Immature natural killer cell (primary cell): ENCODE data around the gene TARBP1. TPM values are rescaled to one million over a fixed set of nuclear protein-coding genes. Genes with fewer than 3 reads are reported as not detected.
"Not testable (repeated sequence)": the region's sequence is repeated elsewhere in the genome, so short reads cannot be mapped to it uniquely, and the experiment has no call there.

Source experiments
- DNase-seq, 3 donors: peaks; one replicate each; pipeline ENCODE4 v3.0.0; 2022; ENCODE audit warnings: mixed read lengths in 1 of 3
- H3K27ac Mint-ChIP-seq, 6 donors: one replicate each; pipeline ENCODE4 v1.8.0; 2020; ENCODE audit warnings: mixed read lengths in 6 of 6, mild to moderate bottlenecking in 5 of 6, inconsistent platforms in 4 of 6, moderate library complexity in 3 of 6
- H3K27me3 Mint-ChIP-seq, 3 donors: one replicate each; pipeline ENCODE4 v1.8.0; 2020 to 2021; ENCODE audit warnings: low read depth in 3 of 3, mild to moderate bottlenecking in 3 of 3, mixed read lengths in 3 of 3, moderate library complexity in 3 of 3, inconsistent platforms in 1 of 3
- H3K36me3 Mint-ChIP-seq, 3 donors: one replicate each; pipeline ENCODE4 v1.8.0; 2020; ENCODE audit warnings: mixed read lengths in 3 of 3, inconsistent platforms in 2 of 3, mild to moderate bottlenecking in 2 of 3
- H3K4me1 Mint-ChIP-seq, 2 donors: one replicate each; pipeline ENCODE4 v1.8.0; 2020; ENCODE audit warnings: inconsistent platforms in 2 of 2, mild to moderate bottlenecking in 2 of 2, mixed read lengths in 2 of 2, moderate library complexity in 1 of 2
- H3K4me3 Mint-ChIP-seq, 5 donors: one replicate each; pipeline ENCODE4 v1.8.0; 2020; ENCODE audit warnings: mild to moderate bottlenecking in 5 of 5, mixed read lengths in 5 of 5, inconsistent platforms in 3 of 5, moderate library complexity in 3 of 5
- H3K9me3 Mint-ChIP-seq, 6 donors: one replicate each; pipeline ENCODE4 v1.8.0; 2020; ENCODE audit warnings: mild to moderate bottlenecking in 6 of 6, mixed read lengths in 6 of 6, inconsistent platforms in 4 of 6, moderate library complexity in 3 of 6
- polyA plus RNA-seq, 3 donors: library from polyadenylated mRNA; unstranded; fragments of 300-500 nt; fragmentation: Illumina TruSeq; gene quantifications; one replicate each; pipeline ENCODE4 v1.2.3, GENCODE V29; 2021

TARBP1 gene
- polyA plus RNA-seq, 3 donors from 2014 or later, result 4.7 to 11.1 (median 7.0) TPM

GRCh38 chr1:234515411-234515810, 36.4 kb upstream of the TARBP1 start:
- Mint-ChIP-seq H3K36me3 (no peaks in the 10 kb centered on the region), H3K27ac (no peak overlapping the region), H3K9me3 (no peaks in the 10 kb centered on the region), H3K4me3 (no peak overlapping the region), H3K4me1 (no peaks in the 10 kb centered on the region), H3K27me3 (peaks cover 2 to 5% (median 4%) of the 10 kb centered on the region in 3 donors)
- no peak for DNase-seq

GRCh38 chr1:234512451-234512861, 33.5 kb upstream of the TARBP1 start:
- Mint-ChIP-seq H3K27me3 (peaks cover 2 to 7% (median 3%) of the 10 kb centered on the region in 3 donors), H3K4me1 (no peaks in the 10 kb centered on the region), H3K4me3 (no peak overlapping the region), H3K36me3 (no peaks in the 10 kb centered on the region), H3K27ac (no peak overlapping the region), H3K9me3 (no peaks in the 10 kb centered on the region)
- DNase-seq, result no peak

GRCh38 chr1:234509457-234510328, 30.7 kb upstream of the TARBP1 start:
- H3K4me3 Mint-ChIP-seq, result no peak overlapping the region
- no peaks in the 10 kb centered on the region for H3K4me1 Mint-ChIP-seq
- no peak for DNase-seq
- H3K27me3 Mint-ChIP-seq, result peaks cover 5 to 9% (median 5%) of the 10 kb centered on the region in 3 donors
- H3K27ac Mint-ChIP-seq, result no peak overlapping the region
- H3K9me3 Mint-ChIP-seq, result no peaks in the 10 kb centered on the region
- H3K36me3 Mint-ChIP-seq, result no peaks in the 10 kb centered on the region

DNA sequence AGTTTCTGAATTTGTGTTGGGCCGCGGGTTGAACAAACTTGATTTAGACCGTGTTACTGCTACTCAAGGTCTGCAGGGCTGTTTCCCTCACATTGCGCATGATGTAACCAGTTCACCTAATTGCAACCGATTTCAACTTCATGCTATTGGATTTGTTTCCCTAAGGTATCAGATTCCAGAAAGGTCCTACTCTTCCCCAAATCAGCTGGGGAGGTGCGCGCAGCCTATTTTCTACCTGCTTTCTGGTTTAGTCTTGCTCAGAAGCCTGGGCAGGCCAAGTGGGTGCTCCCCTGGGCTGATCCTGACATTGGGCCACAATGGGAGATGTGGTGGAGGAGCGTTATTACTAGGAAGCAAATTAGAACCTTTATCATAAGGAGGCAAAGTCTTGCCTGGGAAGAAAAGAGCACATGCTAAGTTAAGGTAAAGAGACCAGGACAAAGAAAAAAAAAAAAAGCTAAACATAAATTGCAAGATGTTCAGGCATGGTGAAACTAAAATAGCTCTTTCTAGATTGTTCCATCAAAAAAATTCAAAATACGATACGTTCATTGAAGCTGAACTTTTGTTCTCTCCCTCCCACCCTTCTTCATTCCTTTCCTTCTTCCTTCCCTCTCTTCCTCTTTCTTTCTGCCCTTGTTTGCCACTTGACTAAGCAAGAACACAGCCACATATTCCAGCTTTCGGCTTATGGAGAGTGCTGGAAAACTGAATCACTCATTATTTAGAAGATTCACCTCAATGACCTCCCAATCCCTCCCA, 28.8 kb upstream of the TARBP1 start:
- no peak overlapping the region for H3K27ac Mint-ChIP-seq
- no peak overlapping the region for H3K4me3 Mint-ChIP-seq
- no peak for DNase-seq
- no peaks in the 10 kb centered on the region for H3K4me1 Mint-ChIP-seq
- no peaks in the 10 kb centered on the region for H3K36me3 Mint-ChIP-seq
- H3K9me3 Mint-ChIP-seq, result no peaks in the 10 kb centered on the region
- H3K27me3 Mint-ChIP-seq, result peaks cover 4 to 5% (median 5%) of the 10 kb centered on the region in 3 donors

DNA sequence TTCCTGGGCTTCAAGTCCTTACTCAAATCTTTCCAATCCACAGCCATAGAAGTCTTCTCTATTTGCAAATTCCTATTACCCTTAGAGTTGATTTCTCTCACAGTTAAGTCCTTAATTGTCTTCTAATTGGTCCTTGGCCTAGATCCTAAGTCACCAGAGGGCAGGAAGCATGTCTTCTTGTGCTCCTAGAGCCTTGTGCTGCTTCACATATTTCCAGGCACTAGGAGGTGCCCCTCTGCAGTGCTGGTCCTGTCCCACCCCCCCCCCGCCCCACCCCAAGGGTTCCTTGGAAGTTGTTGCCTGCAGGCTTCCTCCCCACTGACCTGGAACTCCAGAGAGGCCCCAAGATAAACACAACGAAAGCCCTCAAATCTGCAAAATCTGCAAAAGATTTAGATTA, 28.1 kb upstream of the TARBP1 start:
- no peaks in the 10 kb centered on the region for H3K36me3 Mint-ChIP-seq
- no peak for DNase-seq
- H3K9me3 Mint-ChIP-seq, result no peaks in the 10 kb centered on the region
- H3K27ac Mint-ChIP-seq, result no peak overlapping the region
- peaks cover 4 to 5% (median 5%) of the 10 kb centered on the region in 3 donors for H3K27me3 Mint-ChIP-seq
- no peaks in the 10 kb centered on the region for H3K4me1 Mint-ChIP-seq
- no peak overlapping the region for H3K4me3 Mint-ChIP-seq

DNA sequence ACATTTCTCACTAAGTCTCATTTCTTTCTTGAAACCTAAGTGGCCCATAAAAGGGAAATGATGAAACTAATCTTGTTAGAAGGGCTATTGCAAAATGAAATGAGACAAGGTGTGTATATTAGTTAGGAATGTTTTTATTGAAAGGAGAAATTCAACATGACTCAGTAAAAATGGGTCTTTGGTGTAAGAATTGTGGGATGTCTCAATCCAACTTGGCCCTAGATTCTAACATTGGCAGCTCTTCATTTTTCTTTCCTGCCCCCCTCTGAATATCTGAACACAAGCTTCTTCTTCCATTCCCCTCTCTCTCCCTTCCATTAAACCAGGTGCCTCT, 26.8 kb upstream of the TARBP1 start:
- H3K27me3 Mint-ChIP-seq, result peaks cover 3 to 5% (median 4%) of the 10 kb centered on the region in 3 donors
- no peak overlapping the region for H3K4me3 Mint-ChIP-seq
- DNase-seq, result no peak
- no peak overlapping the region for H3K27ac Mint-ChIP-seq
- no peaks in the 10 kb centered on the region for H3K9me3 Mint-ChIP-seq
- no peaks in the 10 kb centered on the region for H3K36me3 Mint-ChIP-seq
- no peaks in the 10 kb centered on the region for H3K4me1 Mint-ChIP-seq

DNA sequence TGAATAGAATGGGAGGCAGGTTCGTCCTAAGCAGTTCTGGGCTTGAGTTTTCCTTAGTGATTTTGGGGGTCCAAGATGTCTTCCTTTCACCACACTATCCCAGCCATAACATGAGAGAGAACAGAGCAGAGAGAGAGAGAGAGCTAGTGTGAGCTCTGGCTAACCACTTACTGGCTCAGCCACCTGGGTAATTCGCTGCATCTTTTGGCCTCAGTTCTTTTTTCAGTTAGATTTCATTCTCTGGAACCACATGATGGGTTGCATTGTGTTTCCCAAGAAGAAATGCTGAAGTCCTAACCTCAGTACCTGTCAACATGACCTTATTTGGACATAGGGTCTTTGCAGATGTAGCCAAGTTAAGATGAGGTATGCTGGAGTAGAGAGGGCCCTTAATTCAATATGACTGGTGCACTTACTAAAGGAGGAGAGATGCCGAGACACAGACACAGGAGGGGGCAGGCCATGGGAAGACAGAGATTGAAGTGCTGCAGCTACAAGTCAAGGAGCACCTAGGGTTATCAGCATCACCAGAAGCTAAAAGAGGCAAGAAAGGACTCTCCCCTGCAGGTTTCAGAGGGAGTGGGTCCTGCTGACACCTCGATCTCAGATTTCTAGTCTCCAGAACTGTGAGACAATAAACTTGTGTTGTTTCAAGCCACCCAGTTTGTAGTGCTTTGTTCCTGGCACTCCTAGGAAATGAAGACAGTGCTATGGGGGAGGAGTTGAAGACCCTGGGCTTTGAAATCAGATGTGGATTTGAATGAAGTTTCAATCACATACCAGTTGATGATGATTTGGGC, 26.2 kb upstream of the TARBP1 start:
- H3K4me3 Mint-ChIP-seq, result no peak overlapping the region
- H3K36me3 Mint-ChIP-seq, result no peaks in the 10 kb centered on the region
- no peak overlapping the region for H3K27ac Mint-ChIP-seq
- peaks cover 3 to 11% (median 4%) of the 10 kb centered on the region in 3 donors for H3K27me3 Mint-ChIP-seq
- no peaks in the 10 kb centered on the region for H3K4me1 Mint-ChIP-seq
- no peaks in the 10 kb centered on the region for H3K9me3 Mint-ChIP-seq
- no peak for DNase-seq

GRCh38 chr1:234504251-234504650, 25.3 kb upstream of the TARBP1 start:
- H3K4me1 Mint-ChIP-seq, H3K4me3 Mint-ChIP-seq, H3K36me3 Mint-ChIP-seq, H3K27ac Mint-ChIP-seq, DNase-seq, H3K9me3 Mint-ChIP-seq: not testable (repeated sequence)
- peaks cover 3 to 11% (median 4%) of the 10 kb centered on the region in 3 donors for H3K27me3 Mint-ChIP-seq

DNA sequence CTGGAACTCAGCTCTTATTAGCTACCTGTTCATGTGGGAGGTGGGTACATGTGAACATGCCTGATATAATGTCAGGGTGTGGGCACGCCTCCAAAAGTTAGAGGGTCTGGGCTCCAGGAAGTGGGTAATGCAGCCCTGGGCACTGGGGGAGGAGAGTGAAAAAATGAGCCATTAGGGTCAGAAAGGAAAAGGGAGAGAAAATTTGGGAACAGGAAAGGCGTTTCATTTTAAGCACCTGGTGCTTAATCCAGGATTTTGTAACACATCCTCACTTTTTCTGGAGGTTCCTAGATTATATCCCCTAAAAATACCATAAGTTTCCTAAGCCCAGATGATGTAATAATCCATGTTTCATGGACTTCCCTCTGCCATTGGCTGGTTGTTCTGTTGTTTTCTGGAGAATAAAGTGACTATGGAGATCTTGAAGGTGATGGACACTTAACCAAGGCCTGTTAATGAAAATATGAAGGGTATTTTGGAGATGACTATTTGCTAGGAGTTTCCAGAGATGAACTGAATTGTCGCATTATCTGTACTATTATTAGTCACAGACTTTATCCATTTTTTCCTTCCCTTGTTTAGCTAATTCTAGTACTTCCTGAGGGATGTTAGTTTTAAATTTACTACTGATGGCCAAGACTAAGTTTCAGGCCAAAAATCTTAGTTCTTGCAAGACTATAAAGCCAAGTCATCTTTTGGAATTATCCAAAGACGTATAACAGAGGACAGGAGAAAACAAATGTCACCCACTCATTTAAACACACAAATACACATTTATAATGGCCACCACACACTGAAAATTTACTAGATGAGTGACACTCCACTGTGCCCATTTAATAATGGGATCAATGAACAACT, 24.4 kb upstream of the TARBP1 start:
- DNase-seq, result no peak
- no peak overlapping the region for H3K27ac Mint-ChIP-seq
- peaks cover 3 to 8% of the 10 kb centered on the region in 2 donors for H3K4me1 Mint-ChIP-seq
- no peaks in the 10 kb centered on the region for H3K36me3 Mint-ChIP-seq
- H3K4me3 Mint-ChIP-seq, result no peak overlapping the region
- H3K27me3 Mint-ChIP-seq, result peaks cover 3 to 8% (median 4%) of the 10 kb centered on the region in 3 donors
- H3K9me3 Mint-ChIP-seq, result no peaks in the 10 kb centered on the region

DNA sequence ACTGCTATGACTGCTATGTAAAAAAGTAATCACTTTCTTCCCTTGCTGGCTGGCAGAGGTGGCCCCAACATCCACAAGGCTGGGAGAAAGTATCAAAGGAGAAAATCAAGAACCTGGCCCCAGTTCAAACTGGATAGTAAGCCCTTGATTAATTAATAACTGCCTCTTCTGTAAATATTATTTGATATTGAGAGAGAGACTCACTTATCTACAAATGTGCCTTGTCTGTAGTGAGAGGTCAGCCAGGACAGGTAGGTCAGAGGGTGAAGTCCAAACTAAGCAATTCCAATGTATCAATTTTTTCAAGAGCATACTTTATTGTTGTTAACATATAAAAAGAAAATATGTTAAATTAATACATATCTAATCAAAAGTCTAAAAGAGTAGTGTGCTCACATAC, 23.8 kb upstream of the TARBP1 start:
- peaks cover 3 to 8% of the 10 kb centered on the region in 2 donors for H3K4me1 Mint-ChIP-seq
- H3K27ac Mint-ChIP-seq, result no peak overlapping the region
- H3K4me3 Mint-ChIP-seq, result no peak overlapping the region
- H3K27me3 Mint-ChIP-seq, result peaks cover 3 to 8% (median 4%) of the 10 kb centered on the region in 3 donors
- H3K9me3 Mint-ChIP-seq, result no peaks in the 10 kb centered on the region
- DNase-seq, result no peak
- no peaks in the 10 kb centered on the region for H3K36me3 Mint-ChIP-seq

DNA sequence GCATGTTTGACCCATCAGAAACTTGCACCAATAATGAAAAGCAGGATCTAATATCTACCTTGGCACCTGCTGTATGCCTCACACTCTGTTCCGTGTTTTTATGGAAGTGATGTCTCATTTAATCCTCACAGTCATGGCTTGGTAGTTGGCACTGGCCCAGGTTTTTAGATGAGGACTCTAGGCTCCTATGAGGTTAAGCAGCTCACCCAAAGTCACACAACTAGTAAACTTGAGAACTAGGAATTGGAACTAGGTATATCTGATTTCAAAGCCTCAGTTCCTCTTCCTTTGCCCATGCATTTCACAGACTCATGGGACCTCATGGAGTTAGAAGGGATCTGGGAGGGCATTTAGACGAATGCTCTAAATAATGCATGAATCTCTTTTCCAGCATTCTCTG, 21.3 kb upstream of the TARBP1 start:
- peaks cover 0 to 7% (median 5%) of the 10 kb centered on the region in 3 donors for H3K27me3 Mint-ChIP-seq
- H3K27ac Mint-ChIP-seq, result no peak overlapping the region
- no peak for DNase-seq
- H3K9me3 Mint-ChIP-seq, result no peaks in the 10 kb centered on the region
- H3K36me3 Mint-ChIP-seq, result no peaks in the 10 kb centered on the region
- peaks cover 3 to 8% of the 10 kb centered on the region in 2 donors for H3K4me1 Mint-ChIP-seq
- H3K4me3 Mint-ChIP-seq, result no peak overlapping the region

DNA sequence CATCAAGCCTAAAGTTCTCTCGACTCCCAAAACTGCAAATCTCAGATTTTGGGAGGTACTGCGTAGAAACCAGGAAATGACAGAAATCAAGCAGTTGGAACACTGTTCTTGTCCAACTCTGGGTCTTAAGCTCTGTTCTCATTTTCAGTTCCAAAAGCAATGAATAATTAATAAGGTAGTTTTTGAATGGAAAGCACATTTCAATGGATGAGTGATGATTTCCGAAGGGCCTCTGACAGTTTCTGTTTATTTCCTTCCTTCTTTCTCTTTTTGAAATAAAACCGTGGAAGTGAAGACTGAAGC, 20.9 kb upstream of the TARBP1 start:
- no peak overlapping the region for H3K27ac Mint-ChIP-seq

More for the DNA sequence above, 20.9 kb upstream of the TARBP1 start:
- Mint-ChIP-seq H3K27me3 (peaks cover 0 to 10% (median 4%) of the 10 kb centered on the region in 3 donors), H3K36me3 (no peaks in the 10 kb centered on the region), H3K9me3 (no peaks in the 10 kb centered on the region), H3K4me1 (peaks cover 3 to 8% of the 10 kb centered on the region in 2 donors), H3K4me3 (no peak overlapping the region)
- DNase-seq, result no peak
